ENCODE data around the gene ARL13A.

Gene ARL13A

DNA sequence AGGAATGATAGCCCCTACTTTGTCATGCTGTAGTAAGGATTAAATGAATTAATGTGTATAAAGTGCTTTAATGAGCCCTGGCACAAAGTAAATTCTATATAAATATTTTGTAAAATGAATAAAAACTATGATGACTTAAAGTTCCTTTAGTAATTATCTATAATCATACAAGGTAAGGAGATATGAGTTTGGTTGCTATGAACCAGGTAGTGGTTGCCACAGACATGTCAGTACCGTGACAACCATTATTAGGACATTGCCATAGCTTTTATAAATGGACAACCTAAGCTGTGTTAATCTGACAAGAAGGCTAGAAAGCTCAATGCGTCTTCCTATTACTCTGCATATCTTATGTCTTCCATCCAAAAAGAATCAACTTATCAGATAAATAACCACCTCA lies at the start of gene ARL13A:
Gene ARL13A, plus strand, starts transcription at position 301 of the 400 bp plus-strand sequence. CDS start 3,982 bp downstream, outside the sequence.
- no peak for TF ChIP-seq ZFX (IDR thresholded peaks at IDR 0.05)
- no peak for TF ChIP-seq CTCF (conservative IDR thresholded peaks at IDR 0.05)

GRCh38 chrX:100924375-100924774 lies 45.1 kb upstream of the ARL13A start:
- TF ChIP-seq CTCF (conservative IDR thresholded peaks at IDR 0.05) (no peak), ZFX (IDR thresholded peaks at IDR 0.05) (no peak)

More for the DNA sequence above, at the start of gene ARL13A:
- no peak within 1 kb of the TSS for H3K27ac ChIP-seq

DNA sequence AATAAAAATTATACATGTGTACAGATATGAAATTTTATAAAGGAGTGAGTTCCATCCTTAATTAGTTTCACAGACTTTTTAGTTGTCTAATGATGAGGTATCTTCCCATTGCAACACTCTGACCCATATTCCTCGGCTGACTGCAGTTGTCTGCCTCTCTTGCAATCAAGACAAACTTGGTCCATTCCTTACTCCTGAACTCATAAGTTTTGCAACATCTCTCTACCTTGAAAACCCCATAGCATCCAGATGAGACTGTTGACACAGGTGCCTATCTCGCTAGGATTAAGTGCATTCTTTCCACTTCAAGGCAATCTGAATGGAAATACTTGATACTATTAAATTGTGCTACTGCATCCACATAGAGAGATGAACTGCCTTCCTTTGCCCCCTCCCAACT lies 43.1 kb upstream of the ARL13A start:
- TF ChIP-seq CTCF (conservative IDR thresholded peaks at IDR 0.05) = no peak
- H3K27ac ChIP-seq = no peak overlapping the region

More at GRCh38 chrX:100924375-100924774, 45.1 kb upstream of the ARL13A start:
- no peak overlapping the region for H3K27ac ChIP-seq

- no peak for TF ChIP-seq CTCF (conservative IDR thresholded peaks at IDR 0.05)
- no peak for TF ChIP-seq ZFX (IDR thresholded peaks at IDR 0.05)
Measured at GRCh38 chrX:100928660-100929613, 40.6 kb upstream of the ARL13A start, which contains the start of gene XKRX. Gene XKRX, minus strand, starts transcription at chrX:100928917. Its CDS starts 613 bp downstream, at chrX:100928304.

DNA sequence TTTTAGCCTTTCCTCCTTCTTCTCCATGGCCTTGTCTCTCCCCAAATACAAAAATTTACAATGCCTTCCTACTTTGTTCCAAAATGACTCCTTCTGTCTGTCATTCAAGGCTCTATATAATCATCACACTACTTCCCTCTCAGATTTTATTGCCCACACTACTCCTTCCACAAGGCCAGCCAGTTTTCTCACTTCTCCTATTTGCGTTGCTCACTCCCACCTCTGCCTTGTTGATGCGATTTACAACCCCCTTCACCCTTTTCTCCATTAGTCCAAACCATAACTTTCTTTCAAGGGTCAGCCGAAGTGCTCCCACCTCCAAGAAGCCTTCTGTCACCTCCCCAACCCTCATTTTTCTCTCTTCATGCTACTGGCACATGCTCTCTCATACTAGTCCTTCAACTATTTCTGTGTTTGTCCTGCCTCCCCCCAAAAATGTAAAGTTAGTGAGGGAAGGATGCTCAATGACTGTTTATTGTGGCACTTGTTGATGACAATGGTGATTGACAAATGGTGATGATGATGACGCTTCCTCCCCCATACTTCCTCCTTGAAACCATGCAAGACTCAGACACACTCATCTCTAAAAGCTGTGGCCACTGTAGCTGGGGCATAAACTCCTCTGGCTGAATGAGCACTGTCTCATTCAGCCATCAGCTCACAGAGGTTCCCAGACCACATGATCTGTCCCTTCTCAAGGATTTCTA lies 38.1 kb upstream of the ARL13A start:
- H3K27ac ChIP-seq = no peak overlapping the region

More at GRCh38 chrX:100928660-100929613, 40.6 kb upstream of the ARL13A start, which contains the start of gene XKRX:
- H3K27ac ChIP-seq = peak within 1 kb of the TSS; percentile 1; the same call in 1 of the 2 replicates

GRCh38 chrX:100931925-100932285 lies 37.6 kb upstream of the ARL13A start:
- no peak for TF ChIP-seq CTCF (conservative IDR thresholded peaks at IDR 0.05)
- TF ChIP-seq ZFX (IDR thresholded peaks at IDR 0.05) = no peak
- H3K27ac ChIP-seq = no peak overlapping the region

More for the DNA sequence above, 38.1 kb upstream of the ARL13A start:
- TF ChIP-seq ZFX (IDR thresholded peaks at IDR 0.05) (no peak), CTCF (conservative IDR thresholded peaks at IDR 0.05) (no peak)

DNA sequence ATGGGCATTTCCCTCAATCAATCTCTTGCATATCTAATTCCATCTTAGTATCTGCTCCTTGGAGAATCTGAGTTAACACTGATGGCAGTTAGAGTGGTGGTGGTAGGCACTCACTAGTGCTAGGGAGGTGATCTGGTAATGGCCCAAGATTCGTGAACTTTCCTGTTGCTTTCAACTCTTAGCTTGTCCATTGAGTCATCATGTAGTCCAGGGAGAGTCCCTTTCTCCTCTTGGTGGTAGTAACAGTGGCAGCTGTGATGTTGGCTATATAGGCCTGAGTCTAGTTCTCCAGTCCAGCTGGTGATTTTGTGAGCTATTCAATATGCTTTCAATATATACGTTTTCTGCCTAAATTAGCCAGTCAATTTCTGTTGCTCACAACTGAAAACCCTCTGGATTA lies 33.7 kb upstream of the ARL13A start:
- H3K27ac ChIP-seq = no peak overlapping the region
- TF ChIP-seq ZFX (IDR thresholded peaks at IDR 0.05) (no peak), CTCF (conservative IDR thresholded peaks at IDR 0.05) (no peak)
